Endothelial cell (in vitro differentiated cells): ENCODE results near the gene TSPEAR. TPM values are rescaled to one million over a fixed set of nuclear protein-coding genes. Genes with fewer than 3 reads are reported as not detected.
A peak's percentile ranks its signal among the peaks of the same experiment; 100 is the strongest.
"Not testable (repeated sequence)": the region's sequence is repeated elsewhere in the genome, so short reads cannot be mapped to it uniquely, and the experiment has no call there.

Source experiments
- DNase-seq: peaks from one replicate; pipeline ENCODE4 v3.0.0; 2021; ENCODE audit warnings: low spot score
- H3K27ac Mint-ChIP-seq: one replicate; pipeline ENCODE4 v1.8.0; 2021; ENCODE audit warnings: mixed read lengths, inconsistent platforms; ENCODE audit not compliant: unreplicated experiment
- H3K27me3 Mint-ChIP-seq: one replicate; pipeline ENCODE4 v1.8.0; 2021; ENCODE audit warnings: mild to moderate bottlenecking, moderate library complexity, mixed read lengths, inconsistent platforms; ENCODE audit not compliant: unreplicated experiment
- H3K36me3 Mint-ChIP-seq: one replicate; pipeline ENCODE4 v1.8.0; 2021; ENCODE audit warnings: mild to moderate bottlenecking, low read depth, mixed read lengths, inconsistent platforms; ENCODE audit not compliant: unreplicated experiment
- H3K4me1 Mint-ChIP-seq: one replicate; pipeline ENCODE4 v1.8.0; 2021; ENCODE audit warnings: mild to moderate bottlenecking, mixed read lengths, inconsistent platforms; ENCODE audit not compliant: unreplicated experiment
- H3K4me3 Mint-ChIP-seq: one replicate; pipeline ENCODE4 v1.8.0; 2021; ENCODE audit warnings: mild to moderate bottlenecking, mixed read lengths, inconsistent platforms; ENCODE audit not compliant: unreplicated experiment
- H3K9me3 Mint-ChIP-seq: one replicate; pipeline ENCODE4 v1.8.0; 2021; ENCODE audit warnings: mixed read lengths, inconsistent platforms; ENCODE audit not compliant: unreplicated experiment
- total RNA-seq: library from RNA; stranded (reverse); fragmentation: NEBNext Ultra II Directional; extraction: Animal tissue kit (Norgen Biotek cat#: 25700); gene quantifications from one replicate; pipeline ENCODE4 v1.2.1, GENCODE V29; 2021; ENCODE audit not compliant: unreplicated experiment
- TF ChIP-seq, protein P1 (sequence below): fragments of 200-600 bp; sonication (generic); IDR thresholded peaks from one replicate; pipeline ENCODE4 v1.5.0; 2021; ENCODE audit warnings: antibody characterized with exemption; ENCODE audit not compliant: unreplicated experiment

The TSPEAR gene
- total RNA-seq, 1 donor from 2014 or later, result not detected

DNA sequence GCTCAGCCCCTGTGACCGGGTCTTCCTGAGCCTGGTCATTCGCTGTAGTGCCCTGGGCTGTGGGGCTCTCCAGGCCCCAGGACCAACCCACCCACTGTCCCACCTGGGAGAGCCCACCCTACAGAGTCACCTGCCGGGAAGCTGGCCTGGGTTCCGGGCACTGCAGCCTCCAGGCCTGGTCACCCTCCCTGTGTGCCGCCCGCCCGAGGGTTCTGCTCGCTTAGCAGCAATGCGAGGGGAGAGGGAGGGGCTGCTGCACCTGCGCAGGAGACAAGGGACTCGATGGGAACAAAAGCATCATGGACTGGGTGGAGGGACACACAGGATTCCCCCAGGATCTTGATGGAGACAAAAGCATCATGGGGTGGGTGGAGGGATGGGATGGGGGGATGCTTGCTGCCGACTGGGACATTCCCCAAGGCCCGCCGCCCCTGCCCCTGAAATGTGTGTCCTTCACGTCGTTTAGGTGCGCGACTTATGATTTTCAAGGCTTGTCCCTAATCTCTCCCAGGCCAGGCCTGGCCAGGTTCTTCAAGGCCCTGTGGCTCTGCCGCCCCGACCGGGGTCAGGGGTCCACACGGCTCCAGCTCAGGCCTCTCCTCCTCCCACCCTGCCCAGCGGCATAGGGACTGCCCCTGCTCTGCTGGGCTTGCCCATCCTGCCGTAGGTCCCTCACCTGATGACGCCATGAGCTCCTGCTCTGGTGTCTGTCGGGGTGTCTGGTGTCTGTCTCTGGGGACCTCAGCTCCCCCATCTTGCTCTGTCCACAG lies 97.8 kb downstream of the TSPEAR start:
- Mint-ChIP-seq H3K4me1 (peaks cover 4% of the 10 kb centered on the region), H3K27ac (no peak overlapping the region), H3K9me3 (peaks cover 12% of the 10 kb centered on the region), H3K36me3 (peaks cover 13% of the 10 kb centered on the region), H3K4me3 (no peak overlapping the region), H3K27me3 (peaks cover 4% of the 10 kb centered on the region)
- TF ChIP-seq, protein P1, sequence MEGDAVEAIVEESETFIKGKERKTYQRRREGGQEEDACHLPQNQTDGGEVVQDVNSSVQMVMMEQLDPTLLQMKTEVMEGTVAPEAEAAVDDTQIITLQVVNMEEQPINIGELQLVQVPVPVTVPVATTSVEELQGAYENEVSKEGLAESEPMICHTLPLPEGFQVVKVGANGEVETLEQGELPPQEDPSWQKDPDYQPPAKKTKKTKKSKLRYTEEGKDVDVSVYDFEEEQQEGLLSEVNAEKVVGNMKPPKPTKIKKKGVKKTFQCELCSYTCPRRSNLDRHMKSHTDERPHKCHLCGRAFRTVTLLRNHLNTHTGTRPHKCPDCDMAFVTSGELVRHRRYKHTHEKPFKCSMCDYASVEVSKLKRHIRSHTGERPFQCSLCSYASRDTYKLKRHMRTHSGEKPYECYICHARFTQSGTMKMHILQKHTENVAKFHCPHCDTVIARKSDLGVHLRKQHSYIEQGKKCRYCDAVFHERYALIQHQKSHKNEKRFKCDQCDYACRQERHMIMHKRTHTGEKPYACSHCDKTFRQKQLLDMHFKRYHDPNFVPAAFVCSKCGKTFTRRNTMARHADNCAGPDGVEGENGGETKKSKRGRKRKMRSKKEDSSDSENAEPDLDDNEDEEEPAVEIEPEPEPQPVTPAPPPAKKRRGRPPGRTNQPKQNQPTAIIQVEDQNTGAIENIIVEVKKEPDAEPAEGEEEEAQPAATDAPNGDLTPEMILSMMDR, result no peak
- no peak for DNase-seq

DNA sequence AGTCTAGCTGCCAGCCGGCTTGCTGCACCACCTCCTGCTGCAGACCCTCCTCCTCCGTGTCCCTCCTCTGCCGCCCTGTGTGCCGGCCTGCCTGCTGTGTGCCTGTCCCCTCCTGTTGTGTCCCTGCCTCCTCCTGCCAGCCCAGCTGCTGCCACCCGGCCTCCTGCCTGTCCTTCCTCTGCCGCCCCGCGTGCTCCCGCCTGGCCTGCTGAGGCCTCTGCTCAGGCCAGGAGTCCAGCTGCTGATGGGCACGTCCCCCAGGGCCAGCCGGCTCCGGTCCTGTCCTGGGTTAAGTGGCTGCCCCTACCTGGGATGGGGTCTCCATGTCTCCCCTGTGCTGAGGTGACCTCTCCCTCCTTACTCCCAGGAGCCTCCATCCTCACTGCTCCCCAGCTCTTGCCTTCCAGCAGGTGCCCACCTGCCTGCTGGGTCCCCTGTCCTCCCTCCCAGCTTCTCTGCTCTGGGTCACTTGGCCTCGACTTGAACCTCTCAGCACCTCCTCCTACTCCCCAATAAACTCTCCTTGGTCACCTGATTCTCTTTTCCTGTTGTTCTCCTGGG lies 98.6 kb downstream of the TSPEAR start:
- H3K4me3 Mint-ChIP-seq, result no peak overlapping the region
- DNase-seq, result no peak
- no peaks in the 10 kb centered on the region for H3K4me1 Mint-ChIP-seq
- no peak overlapping the region for H3K27ac Mint-ChIP-seq
- TF ChIP-seq, protein P1, result no peak
- peaks cover 13% of the 10 kb centered on the region for H3K36me3 Mint-ChIP-seq
- H3K27me3 Mint-ChIP-seq, result peaks cover 4% of the 10 kb centered on the region
- H3K9me3 Mint-ChIP-seq, result peaks cover 12% of the 10 kb centered on the region

DNA sequence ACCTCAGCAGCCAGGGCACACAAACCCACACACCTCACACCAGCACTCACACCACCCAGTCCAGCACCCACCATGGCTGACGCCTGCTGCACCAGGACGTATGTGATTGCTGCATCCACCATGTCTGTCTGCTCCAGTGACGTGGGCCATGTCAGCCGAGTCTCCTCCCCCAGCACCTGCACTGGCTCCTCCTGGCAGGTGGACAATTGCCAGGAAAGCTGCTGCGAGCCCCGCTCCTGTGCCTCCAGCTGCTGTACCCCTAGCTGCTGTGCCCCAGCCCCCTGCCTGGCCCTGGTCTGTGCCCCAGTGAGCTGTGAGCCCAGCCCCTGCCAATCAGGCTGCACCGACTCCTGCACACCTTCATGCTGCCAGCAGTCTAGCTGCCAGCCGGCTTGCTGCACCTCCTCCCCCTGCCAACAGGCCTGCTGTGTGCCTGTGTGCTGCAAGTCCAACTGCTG lies 99.3 kb downstream of the TSPEAR start, which contains the start of gene KRTAP10-8:
TSS of gene KRTAP10-8 (plus strand) at position 51 of the 458 bp plus-strand sequence. CDS start at position 73, 22 bp downstream.
- Mint-ChIP-seq H3K4me3 (no peak within 1 kb of the TSS), H3K9me3 (peaks cover 12% of the 10 kb centered on the region), H3K27ac (peak within 1 kb of the TSS; percentile 37), H3K36me3 (peaks cover 13% of the 10 kb centered on the region), H3K27me3 (peaks cover 4% of the 10 kb centered on the region), H3K4me1 (no peaks in the 10 kb centered on the region)
- DNase-seq, result no peak
- TF ChIP-seq, protein P1, result no peak

DNA sequence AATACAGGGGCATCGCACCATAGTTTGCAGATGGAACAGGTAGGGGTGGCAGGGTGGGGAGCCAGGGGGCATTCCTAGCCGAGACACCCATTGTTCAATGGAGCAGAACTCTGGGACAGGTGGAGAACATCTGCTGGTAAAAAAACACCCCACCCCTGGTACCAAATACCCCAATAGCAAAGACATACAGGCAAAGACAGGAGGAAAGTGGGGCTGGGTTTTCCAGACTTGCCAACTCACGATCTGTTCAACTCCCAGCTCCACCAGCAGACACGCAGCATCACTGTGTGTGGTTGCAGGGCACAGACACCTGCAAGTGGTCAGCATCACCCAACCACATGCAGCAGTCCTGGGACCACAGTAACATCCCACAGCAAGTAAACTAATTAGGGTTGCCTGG lies 99.8 kb downstream of the TSPEAR start:
- H3K9me3 Mint-ChIP-seq, result peaks cover 12% of the 10 kb centered on the region
- TF ChIP-seq, protein P1, result no peak
- no peak overlapping the region for H3K27ac Mint-ChIP-seq
- H3K4me3 Mint-ChIP-seq, result no peak overlapping the region
- peaks cover 13% of the 10 kb centered on the region for H3K36me3 Mint-ChIP-seq
- no peaks in the 10 kb centered on the region for H3K4me1 Mint-ChIP-seq
- DNase-seq, result no peak
- H3K27me3 Mint-ChIP-seq, result peaks cover 5% of the 10 kb centered on the region

DNA sequence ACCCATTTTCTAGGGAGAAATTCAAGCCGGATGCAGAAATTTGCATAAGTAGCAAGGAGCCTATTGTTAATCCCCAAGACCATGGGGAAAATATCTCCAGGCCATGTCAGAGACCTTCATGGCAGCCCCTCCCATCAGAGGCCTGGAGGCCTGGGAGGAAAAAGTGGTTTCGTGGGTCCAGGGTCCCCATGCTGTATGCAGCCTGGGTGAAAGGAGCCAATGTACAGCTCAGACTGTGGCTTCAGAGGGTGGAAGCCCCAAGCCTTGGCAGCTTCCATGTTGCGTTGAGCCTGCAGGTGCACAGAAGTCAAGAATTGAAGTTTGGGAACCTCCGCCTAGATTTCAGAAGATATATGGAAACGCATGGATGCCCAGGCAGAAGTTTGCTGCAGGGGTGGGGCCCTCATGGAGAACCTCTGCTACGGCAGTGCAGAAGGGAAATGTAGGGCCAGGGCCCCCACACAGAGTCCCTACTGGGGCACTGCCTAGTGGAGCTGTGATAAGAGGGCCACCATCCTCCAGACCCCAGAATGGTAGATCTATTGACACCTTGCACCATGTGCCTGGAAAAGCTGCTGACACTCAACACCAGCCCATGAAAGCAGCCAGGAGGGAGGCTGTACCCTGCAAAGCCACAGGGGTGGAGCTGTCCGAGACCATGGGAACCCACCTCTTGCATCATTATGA lies 101.1 kb downstream of the TSPEAR start:
- Mint-ChIP-seq H3K36me3 (peaks cover 13% of the 10 kb centered on the region), H3K9me3 (peaks cover 12% of the 10 kb centered on the region)
- H3K4me3 Mint-ChIP-seq, H3K27ac Mint-ChIP-seq, H3K4me1 Mint-ChIP-seq, DNase-seq, H3K27me3 Mint-ChIP-seq: not testable (repeated sequence)
